Natural killer cell (primary cell): ENCODE data around the gene TMA7. TPM values are rescaled to one million over a fixed set of nuclear protein-coding genes. Genes with fewer than 3 reads are reported as not detected.

ENCODE experiments used
- ATAC-seq, 3 donors: fragments of 150-1000 bp in 2 of 3; fragments of 200-7000 bp in 1 of 3; cut with Tn5 transposase; 1 replicate in 1 of 3; 2 replicates in 2 of 3; pipeline ENCODE4 v1.10.0; 2021; ENCODE audit warnings: mild to moderate bottlenecking in 2 of 3, moderate library complexity in 2 of 3
- DNase-seq, 2 donors: peaks; one replicate each; pipeline versions ENCODE4 v3.0.0 to v3.0.0-alpha.2; 2013 to 2021; ENCODE audit warnings: mixed read lengths in 1 of 2
- H3K27ac ChIP-seq: one replicate; pipeline ENCODE4 v1.5.1; 2013; ENCODE audit warnings: mild to moderate bottlenecking, low read length
- H3K27me3 ChIP-seq: one replicate; pipeline ENCODE4 v1.6.1; 2013; ENCODE audit warnings: low read length; ENCODE audit not compliant: control insufficient read depth, insufficient read depth
- H3K36me3 ChIP-seq: one replicate; pipeline ENCODE4 v1.6.1; 2013; ENCODE audit warnings: low read length; ENCODE audit not compliant: control insufficient read depth, insufficient read depth
- H3K4me1 ChIP-seq: one replicate; pipeline ENCODE4 v1.6.1; 2013; ENCODE audit warnings: low read length; ENCODE audit not compliant: control insufficient read depth, insufficient read depth
- H3K4me3 ChIP-seq: one replicate; pipeline ENCODE4 v1.5.1; 2013; ENCODE audit warnings: low read length
- H3K9me3 ChIP-seq: one replicate; pipeline ENCODE4 v1.6.1; 2013; ENCODE audit warnings: low read length; ENCODE audit not compliant: control insufficient read depth, insufficient read depth
- H3K27ac Mint-ChIP-seq, 2 donors: one replicate each; pipeline ENCODE4 v1.8.0; 2022; ENCODE audit warnings: mild to moderate bottlenecking in 2 of 2, mixed read lengths in 2 of 2, moderate library complexity in 1 of 2
- H3K27me3 Mint-ChIP-seq, 2 donors: one replicate each; pipeline ENCODE4 v1.8.0; 2022; ENCODE audit warnings: low read depth in 2 of 2, mixed read lengths in 2 of 2
- H3K36me3 Mint-ChIP-seq: one replicate; pipeline ENCODE4 v1.8.0; 2022; ENCODE audit warnings: mixed read lengths
- H3K4me1 Mint-ChIP-seq, 2 donors: one replicate each; pipeline ENCODE4 v1.8.0; 2022; ENCODE audit warnings: mixed read lengths in 2 of 2
- H3K4me3 Mint-ChIP-seq: one replicate; pipeline ENCODE4 v1.8.0; 2022; ENCODE audit warnings: mild to moderate bottlenecking, moderate library complexity, mixed read lengths
- H3K9me3 Mint-ChIP-seq, 2 donors: one replicate each; pipeline ENCODE4 v1.8.0; 2022; ENCODE audit warnings: mixed read lengths in 2 of 2
- CTCF ChIP-seq: fragments of 200-600 bp; IDR thresholded peaks from one replicate; pipeline ENCODE4 v1.8.0; 2022; ENCODE audit warnings: antibody characterized with exemption
- WGBS: methylation state at CpG from one replicate; pipeline ENCODE4 v1.1.7; 2013; ENCODE audit warnings: missing lambda C conversion rate; ENCODE audit not compliant: insufficient coverage; 5-methylcytosine and 5-hydroxymethylcytosine counted together
- intact Hi-C: fragments of 100-400 bp; cut with micrococcal nuclease; formaldehyde crosslinking; loops from one replicate; pipeline ENCODE4 v1.14.2; 2022
- total RNA-seq, 4 donors: library from RNA; stranded (reverse); fragments of 120-200 nt in 1 of 4; gene quantifications; one replicate each; pipeline versions ENCODE4 v1.2.3 to v1.2.4, GENCODE V29; 2013 to 2022

The TMA7 gene
- total RNA-seq, 3 donors from 2014 or later (not counting 1 experiment from before 2014, with no cell fraction given), result 192 to 239 (median 229) TPM

DNA sequence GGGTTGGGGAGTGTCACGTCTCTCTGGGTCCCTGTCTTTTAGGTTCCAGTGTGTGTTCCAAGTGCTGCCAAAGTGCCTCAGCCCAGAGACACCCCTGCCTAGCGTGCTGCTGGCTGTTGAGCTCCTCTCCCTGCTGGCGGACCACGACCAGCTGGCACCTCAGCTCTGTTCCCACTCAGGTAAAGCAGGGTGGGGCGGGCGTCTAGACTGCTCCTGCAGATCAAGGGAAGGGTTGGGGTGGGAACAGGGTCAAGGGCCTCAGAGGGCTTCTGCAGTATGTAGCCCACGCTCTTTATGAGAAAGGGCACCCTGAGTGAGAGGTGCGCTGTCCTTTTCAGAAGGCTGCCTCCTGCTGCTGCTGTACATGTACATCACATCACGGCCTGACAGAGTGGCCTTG lies 23.6 kb downstream of the TMA7 start:
- Mint-ChIP-seq H3K27ac (no peak overlapping the region), H3K9me3 (no peaks in the 10 kb centered on the region), H3K27me3 (no peaks in the 10 kb centered on the region), H3K36me3 (no peaks in the 10 kb centered on the region), H3K4me3 (no peak overlapping the region), H3K4me1 (peaks cover 24 to 35% of the 10 kb centered on the region in 2 donors)
- Histone ChIP-seq H3K27me3 (no peaks in the 10 kb centered on the region), H3K4me3 (no peak overlapping the region), H3K4me1 (peaks cover 38% of the 10 kb centered on the region), H3K36me3 (peaks cover 43% of the 10 kb centered on the region), H3K9me3 (no peaks in the 10 kb centered on the region), H3K27ac (no peak overlapping the region)
- DNase-seq (no peak), ATAC-seq (no peak)
- 90% methylated on average over 9 of the region's 9 CpGs for WGBS
- no peak for TF ChIP-seq CTCF
- intact Hi-C loops, result no loop called here

DNA sequence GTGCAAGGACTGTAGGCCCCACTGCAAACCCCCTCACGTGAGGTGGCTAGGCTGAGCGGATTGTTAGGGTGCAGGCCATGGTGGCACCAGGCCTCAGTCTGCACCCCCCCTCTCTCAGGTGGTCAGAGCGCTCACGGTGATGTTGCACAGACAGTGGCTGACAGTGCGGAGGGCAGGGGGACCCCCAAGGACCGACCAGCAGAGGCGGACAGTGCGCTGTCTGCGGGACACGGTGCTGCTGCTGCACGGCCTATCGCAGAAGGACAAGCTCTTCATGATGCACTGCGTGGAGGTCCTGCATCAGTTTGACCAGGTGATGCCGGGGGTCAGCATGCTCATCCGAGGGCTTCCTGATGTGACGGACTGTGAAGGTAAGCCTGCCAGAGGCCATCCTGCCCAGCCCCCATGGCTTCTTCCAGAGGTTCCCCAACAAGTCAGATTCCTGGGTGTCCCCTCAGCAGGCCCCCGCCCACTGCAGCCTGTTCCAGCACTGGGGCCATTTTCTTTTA lies 24.7 kb downstream of the TMA7 start:
- H3K4me3 Mint-ChIP-seq, result no peak overlapping the region
- no peaks in the 10 kb centered on the region for H3K36me3 Mint-ChIP-seq
- Histone ChIP-seq H3K27me3 (no peaks in the 10 kb centered on the region), H3K27ac (peak overlapping the region; percentile 98), H3K36me3 (peaks cover 42% of the 10 kb centered on the region), H3K4me3 (no peak overlapping the region), H3K9me3 (no peaks in the 10 kb centered on the region), H3K4me1 (peaks cover 49% of the 10 kb centered on the region)
- no peak for DNase-seq
- peaks cover 31 to 46% of the 10 kb centered on the region in 2 donors for H3K4me1 Mint-ChIP-seq
- peak overlapping the region; percentile 97 to 99 for H3K27ac Mint-ChIP-seq
- ATAC-seq, result no peak
- intact Hi-C loops, result loop anchor here (5.0 kb wide), 1 partner anchor 43 kb away; no protein-coding TSS in a partner anchor
- no peaks in the 10 kb centered on the region for H3K27me3 Mint-ChIP-seq
- TF ChIP-seq CTCF, result no peak
- 98% methylated on average over 17 of the region's 17 CpGs for WGBS
- no peaks in the 10 kb centered on the region for H3K9me3 Mint-ChIP-seq

DNA sequence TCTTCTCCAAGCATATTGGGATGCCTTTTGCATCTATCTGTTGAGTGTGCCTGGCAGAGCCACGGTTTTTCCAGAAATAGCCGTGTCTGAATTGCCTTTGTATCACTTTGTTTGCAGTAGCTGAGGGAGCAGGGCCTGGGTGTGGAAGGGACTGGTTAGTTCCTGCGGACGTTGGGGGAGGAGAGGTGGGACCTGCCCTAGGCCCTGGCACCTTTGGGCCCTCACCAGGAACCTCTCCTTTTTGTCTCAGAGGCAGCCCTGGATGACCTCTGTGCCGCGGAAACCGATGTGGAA lies 25.1 kb downstream of the TMA7 start:
- Mint-ChIP-seq H3K4me1 (peaks cover 35 to 50% of the 10 kb centered on the region in 2 donors), H3K27me3 (no peaks in the 10 kb centered on the region), H3K36me3 (no peaks in the 10 kb centered on the region), H3K27ac (peak overlapping the region; percentile 97 to 99), H3K4me3 (peak overlapping the region; percentile 87), H3K9me3 (no peaks in the 10 kb centered on the region)
- no peak for ATAC-seq
- DNase-seq, result no peak
- Histone ChIP-seq H3K4me1 (peaks cover 53% of the 10 kb centered on the region), H3K27ac (peak overlapping the region; percentile 98), H3K36me3 (peaks cover 39% of the 10 kb centered on the region), H3K9me3 (no peaks in the 10 kb centered on the region), H3K27me3 (no peaks in the 10 kb centered on the region), H3K4me3 (no peak overlapping the region)
- no peak for TF ChIP-seq CTCF
- 87% methylated on average over 7 of the region's 7 CpGs for WGBS
- intact Hi-C loops, result loop anchor here (5.0 kb wide), 1 partner anchor 42 kb away; no protein-coding TSS in a partner anchor
